ENCODE data around the gene MBP.

DNA sequence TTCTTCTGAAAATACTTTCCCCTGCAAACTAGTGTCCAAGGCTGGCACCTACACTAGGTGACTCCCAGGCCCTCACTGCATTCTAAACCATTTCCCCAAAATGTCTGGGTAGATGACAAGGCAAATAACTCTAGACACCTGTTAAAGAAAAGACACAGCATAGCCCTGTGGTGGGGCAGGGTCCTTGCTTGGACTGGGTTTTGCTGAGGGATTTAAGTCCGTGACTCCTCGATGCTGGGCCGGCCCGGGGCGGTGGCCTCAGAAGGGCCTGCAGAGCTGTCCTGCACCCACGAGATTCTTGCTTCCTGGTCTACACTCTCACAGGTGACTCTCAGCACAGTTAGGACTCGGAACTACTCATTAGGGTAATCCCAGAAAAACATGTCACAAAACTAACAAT is 55.2 kb downstream of the MBP start:
- TF ChIP-seq, protein P1, sequence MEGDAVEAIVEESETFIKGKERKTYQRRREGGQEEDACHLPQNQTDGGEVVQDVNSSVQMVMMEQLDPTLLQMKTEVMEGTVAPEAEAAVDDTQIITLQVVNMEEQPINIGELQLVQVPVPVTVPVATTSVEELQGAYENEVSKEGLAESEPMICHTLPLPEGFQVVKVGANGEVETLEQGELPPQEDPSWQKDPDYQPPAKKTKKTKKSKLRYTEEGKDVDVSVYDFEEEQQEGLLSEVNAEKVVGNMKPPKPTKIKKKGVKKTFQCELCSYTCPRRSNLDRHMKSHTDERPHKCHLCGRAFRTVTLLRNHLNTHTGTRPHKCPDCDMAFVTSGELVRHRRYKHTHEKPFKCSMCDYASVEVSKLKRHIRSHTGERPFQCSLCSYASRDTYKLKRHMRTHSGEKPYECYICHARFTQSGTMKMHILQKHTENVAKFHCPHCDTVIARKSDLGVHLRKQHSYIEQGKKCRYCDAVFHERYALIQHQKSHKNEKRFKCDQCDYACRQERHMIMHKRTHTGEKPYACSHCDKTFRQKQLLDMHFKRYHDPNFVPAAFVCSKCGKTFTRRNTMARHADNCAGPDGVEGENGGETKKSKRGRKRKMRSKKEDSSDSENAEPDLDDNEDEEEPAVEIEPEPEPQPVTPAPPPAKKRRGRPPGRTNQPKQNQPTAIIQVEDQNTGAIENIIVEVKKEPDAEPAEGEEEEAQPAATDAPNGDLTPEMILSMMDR (IDR thresholded peaks at IDR 0.05), result no peak
- TF ChIP-seq POLR2AphosphoS5 (IDR thresholded peaks at IDR 0.05; ENCODE audit: low read depth, low read length), result no peak
- no peak for TF ChIP-seq TCF7L2 (IDR thresholded peaks at IDR 0.05; ENCODE audit: low read depth, low read length)
